T-helper 2 cell treated with Interferon-gamma antibody and Interleukin-4, amounts not matched to agents 100 ng/mL and 5 ng/mL, for 36 hours (primary cell): Measurements from ENCODE around the gene DNAH6. TPM values are rescaled to one million over a fixed set of nuclear protein-coding genes. Genes with fewer than 3 reads are reported as not detected.

ENCODE experiments used
- intact Hi-C: fragments of 100-400 bp; cut with micrococcal nuclease; formaldehyde crosslinking; loops from one replicate; pipeline ENCODE4 v1.15.1; 2023
- total RNA-seq: library from RNA; stranded (reverse); gene quantifications from 2 replicates; pipeline ENCODE4 v1.2.3, GENCODE V29; 2022

DNAH6 gene
- total RNA-seq, 1 donor from 2014 or later, result 0.23 TPM

DNA sequence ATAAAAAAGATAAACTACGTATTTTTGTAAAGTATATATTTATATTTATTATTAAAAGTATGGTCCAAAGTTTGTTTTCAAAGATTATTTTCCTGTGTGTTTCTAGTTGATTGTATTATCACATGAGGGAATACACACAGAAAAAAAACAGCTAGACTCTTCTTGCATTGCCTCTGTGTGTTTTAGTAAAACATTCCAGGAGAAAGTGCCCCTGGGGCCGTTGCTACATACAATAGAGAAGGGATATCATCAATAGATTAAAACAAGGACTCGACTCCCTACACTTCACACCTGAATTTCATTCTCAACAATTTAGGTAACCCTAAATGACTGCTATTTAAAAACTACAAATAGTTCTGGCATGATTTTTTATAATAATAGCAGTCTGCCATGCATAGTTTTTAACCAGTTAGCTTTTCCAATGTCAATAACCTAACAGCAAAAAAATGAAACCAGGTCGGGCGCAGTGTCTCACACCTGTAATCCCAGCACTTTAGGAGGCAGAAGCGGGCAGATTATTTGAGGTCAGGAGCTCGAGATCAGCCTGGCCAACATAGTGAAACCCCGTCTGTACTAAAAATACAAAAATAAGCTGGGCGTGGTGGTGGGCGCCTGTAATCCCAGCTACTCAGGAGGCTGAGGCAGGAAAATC lies 171.3 kb downstream of the DNAH6 start:
- intact Hi-C loops, result no loop called here

GRCh38 chr2:84690225-84690624 lies 173.9 kb downstream of the DNAH6 start:
- intact Hi-C loops, result no loop called here

- intact Hi-C loops, result no loop called here
Observed at GRCh38 chr2:84694088-84694622, 177.9 kb downstream of the DNAH6 start.

- intact Hi-C loops, result no loop called here
Observed at GRCh38 chr2:84697895-84698294, 181.6 kb downstream of the DNAH6 start.

GRCh38 chr2:84700006-84700405 lies 183.7 kb downstream of the DNAH6 start:
- intact Hi-C loops, result no loop called here

GRCh38 chr2:84701880-84702279 lies 185.6 kb downstream of the DNAH6 start:
- intact Hi-C loops, result no loop called here

- intact Hi-C loops, result no loop called here
Observed at GRCh38 chr2:84702941-84703340, 186.6 kb downstream of the DNAH6 start.

DNA sequence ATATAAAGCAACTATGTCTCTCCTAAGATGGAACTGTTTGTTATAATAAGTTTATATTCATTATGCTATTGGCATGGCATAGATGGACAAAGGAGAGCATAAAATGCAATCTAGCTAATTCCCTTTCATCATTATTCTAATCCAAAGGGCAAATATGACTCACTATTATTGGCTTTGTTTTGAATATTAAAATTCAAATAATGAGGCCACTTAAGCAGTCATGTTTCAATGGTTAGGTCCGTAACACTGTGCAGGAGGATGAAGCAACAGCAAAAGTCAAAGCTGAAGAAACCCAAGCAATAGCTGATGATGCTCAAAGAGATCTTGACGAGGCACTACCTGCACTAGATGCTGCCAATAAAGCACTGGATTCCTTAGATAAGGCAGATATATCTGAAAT lies 187.5 kb downstream of the DNAH6 start:
- intact Hi-C loops, result no loop called here

DNA sequence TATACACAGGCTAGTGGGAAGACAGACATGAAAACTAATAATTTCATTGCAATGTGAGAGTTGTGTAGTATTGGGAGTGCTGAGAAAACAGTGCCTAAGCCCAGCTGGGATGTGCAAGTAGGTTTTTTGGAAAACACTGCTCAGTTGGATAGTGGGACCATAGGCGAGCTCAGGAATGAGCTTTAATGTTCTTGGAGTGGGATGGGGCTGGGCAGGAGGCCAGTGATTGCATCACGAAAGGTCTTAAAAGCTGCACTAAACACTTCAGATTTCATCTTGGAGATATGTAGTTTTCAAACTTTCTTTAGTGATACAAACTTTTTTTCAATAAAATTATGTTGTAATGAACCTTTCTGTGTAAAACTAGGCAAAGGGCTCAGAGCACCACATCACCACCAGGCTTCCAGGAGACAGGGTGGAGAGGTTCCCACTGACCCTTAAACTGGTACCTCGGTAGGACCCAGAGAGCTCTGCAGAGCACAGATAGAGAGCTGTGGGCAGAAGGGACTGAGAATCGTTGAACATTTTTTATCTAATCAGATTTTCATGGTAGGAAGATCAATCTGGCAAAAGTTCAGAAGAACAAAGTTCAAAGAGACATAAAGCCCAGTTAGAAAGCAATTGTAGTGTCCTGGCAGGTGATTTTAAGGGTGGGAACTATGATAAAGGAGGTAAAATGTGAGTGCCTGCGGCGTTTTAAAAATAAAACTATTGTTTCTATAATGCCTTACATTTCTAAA lies 188.4 kb downstream of the DNAH6 start:
- intact Hi-C loops, result no loop called here

DNA sequence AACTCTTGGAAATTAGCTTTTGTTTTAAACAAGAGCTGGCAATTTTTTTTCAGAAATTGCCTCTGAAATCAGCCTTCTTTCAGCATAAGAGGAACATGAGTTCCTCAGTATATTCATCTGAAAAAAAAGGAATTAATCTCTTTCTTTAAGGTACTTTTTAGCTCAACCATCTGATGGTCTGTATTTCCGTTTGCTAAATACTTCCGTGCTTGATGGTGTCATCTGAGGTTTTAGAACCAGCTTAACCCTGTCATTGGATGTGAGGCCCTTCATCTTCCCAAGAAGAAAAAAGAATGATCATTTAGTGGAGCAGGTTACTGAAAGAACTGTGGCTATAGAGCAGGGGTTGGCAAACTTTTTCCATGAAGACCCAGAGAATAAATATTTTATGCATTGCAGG lies 189.6 kb downstream of the DNAH6 start:
- intact Hi-C loops, result no loop called here

DNA sequence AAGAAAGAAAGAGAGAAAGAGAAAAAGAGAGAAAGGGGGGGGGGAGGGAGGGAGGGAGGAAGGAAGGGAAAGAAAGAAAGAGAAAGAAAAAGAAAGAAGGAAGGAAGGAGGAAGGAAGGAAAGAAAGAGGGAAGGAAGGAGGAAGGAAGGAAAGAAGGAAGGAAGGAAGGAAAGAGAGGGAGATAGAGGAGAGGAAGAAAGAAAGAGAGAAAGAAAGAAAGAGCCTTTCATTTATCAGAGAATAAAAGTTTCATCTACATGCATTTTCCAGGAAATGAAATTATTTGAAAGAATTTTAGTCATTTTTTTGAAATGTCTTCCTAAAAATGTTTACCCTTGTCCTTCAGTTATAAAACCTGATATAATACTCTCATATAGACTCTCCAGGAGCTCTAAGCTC lies 192.1 kb downstream of the DNAH6 start:
- intact Hi-C loops, result no loop called here

GRCh38 chr2:84711651-84712050 lies 195.4 kb downstream of the DNAH6 start:
- intact Hi-C loops, result no loop called here

GRCh38 chr2:84713441-84713840 lies 197.1 kb downstream of the DNAH6 start:
- intact Hi-C loops, result no loop called here

GRCh38 chr2:84716564-84716963 lies 200.3 kb downstream of the DNAH6 start:
- intact Hi-C loops, result no loop called here

DNA sequence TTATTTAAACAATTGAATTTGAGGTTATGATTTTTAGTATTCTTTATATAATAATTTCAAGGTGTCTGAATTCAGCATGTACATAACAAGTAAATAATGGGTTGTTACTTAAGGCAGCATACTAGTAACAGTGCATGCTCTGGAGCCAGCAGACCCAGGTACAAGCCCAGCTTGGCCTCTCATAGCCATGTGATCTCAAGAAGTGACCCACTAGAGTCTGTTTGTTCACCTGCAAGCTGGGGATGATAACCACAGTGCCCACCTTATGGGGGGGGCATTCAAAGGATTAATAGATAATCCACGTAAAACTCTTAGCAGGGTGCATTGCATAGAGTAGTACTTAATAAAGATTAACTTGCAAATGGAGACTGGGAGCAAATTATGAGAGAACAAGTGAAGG lies 201.0 kb downstream of the DNAH6 start:
- intact Hi-C loops, result no loop called here

- intact Hi-C loops, result no loop called here
Observed at GRCh38 chr2:84719434-84719833, 203.1 kb downstream of the DNAH6 start.

DNA sequence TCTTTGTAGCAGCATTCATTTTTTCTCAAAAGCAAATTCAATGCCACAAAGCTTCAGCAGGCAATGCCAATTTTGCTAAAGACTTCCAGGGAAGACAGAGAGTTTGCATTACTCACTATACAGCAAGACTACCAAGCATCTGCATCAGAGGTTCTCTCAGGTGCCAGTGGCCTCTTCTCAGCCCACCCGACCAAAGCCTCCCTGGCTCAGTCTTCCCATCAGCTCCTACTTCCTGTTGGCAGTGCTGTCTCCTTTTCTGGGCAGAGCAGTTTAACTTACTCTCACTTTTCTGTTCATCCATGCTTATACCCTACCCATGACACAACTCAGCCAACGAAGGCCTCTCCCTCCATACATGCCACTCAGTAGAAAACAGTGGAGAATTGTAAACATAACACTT lies 207.5 kb downstream of the DNAH6 start:
- intact Hi-C loops, result no loop called here

GRCh38 chr2:84725717-84726116 lies 209.4 kb downstream of the DNAH6 start:
- intact Hi-C loops, result no loop called here

DNA sequence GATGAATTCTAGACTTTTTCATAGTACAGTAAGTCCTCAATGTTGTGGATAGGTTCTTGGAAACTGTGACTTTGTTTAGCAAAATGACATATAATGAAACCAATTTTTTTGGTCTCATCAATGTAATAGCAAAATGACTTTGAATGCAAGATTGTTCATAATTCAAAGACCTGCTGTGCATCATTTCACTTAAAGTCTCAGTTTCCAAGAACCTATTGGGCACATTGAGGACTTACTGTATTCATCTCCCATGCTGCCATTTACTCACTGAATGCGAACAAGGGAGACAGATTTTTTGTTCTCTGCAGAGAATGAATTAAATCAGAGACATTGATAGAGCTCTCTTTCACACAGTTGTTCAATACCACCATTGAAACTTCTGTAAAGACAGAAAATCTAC lies 211.0 kb downstream of the DNAH6 start:
- intact Hi-C loops, result no loop called here

DNA sequence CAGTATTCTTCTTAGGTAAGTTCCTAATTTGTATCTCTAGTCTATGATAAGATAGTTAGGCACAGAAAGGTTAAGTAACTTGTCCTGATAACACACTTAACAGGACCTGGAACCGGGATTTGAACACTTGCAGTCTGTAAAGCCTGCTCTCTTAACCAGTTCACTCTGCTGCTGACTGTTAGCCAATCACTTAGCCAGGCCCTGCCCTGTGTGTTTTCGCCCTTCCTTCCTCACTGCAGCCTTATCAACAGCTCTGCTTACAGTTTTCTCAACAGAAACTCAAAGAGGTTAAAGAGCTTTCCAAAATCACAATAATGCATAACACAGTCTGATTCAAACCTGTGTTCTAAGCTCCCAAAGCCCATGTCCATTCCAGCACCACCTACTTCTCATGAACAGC lies 212.9 kb downstream of the DNAH6 start:
- intact Hi-C loops, result no loop called here

GRCh38 chr2:84731185-84731584 lies 214.9 kb downstream of the DNAH6 start:
- intact Hi-C loops, result no loop called here

DNA sequence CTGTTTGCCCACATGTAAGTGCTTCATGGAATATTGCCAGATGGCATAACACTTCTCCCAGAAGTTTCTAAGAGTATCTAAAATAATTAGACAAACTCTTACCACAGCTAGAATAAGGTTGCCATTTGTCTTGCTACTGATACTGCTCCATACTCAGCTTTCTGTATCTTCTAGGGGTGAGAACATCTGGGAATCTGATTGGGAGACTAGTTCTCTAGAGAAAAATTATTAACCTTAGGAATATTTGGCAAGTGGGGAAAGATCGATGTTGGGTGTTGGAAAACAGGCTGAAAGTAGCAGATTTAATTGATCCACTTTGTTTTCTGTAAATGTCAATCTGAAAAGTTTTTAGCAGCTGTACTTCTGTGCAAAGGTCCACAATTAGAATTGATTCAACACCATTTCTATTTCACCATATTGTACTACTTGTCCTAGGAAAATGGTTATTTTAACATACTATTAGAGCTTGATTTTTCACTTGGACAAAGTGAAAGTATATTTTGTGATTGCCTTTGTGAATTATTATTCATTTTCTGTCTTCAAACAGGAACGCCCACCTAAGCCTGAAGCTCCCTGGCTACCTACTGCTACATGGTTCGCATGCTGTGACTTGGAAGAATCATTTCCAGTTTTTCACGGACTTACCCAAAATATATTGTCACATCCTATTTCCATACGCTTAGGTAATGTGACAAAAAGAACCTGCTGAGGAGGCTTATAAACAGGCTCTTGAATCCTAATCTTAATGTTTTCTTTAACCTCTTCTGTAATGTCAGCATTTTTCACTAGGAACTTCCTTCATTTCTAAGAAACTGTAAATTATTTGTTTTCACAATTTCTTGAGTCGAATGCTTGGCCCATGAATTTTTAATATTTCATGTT lies 216.8 kb downstream of the DNAH6 start:
- intact Hi-C loops, result no loop called here
